ENCODE data around the gene LRRC10B.

The LRRC10B gene

DNA sequence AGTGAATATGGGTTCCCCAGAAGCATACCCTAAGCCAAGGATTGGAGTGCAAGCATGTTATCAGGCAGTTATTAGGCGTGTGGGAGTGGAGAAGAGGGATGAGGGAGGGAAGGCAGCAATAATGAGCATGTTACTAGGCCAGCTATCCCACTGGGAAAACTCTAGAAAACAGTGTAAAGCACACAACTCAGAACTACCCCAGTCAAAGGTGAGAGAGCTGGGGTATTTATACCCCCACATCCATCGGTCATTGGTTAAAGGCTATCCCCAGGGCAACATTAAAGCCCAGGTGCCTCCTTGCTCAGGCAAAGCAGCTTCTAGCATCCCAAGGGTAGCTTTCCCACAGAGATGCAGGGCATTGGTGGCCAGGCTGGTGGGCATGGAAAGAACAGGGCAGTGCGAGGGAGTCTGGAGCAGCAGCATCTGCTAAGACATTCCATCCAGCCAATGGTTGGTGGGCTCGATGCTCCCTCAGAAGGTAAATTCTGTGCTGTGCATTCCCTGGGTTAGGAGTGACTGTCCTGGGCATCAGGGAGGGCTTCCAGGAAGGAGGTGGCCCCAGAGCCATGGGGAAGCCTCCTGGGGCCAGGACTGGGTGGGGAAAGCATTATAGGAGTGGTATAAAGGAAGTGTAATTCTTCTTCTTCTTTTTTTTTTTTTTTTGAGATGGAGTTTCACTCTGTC lies 21.1 kb upstream of the LRRC10B start:
- no peak for DNase-seq

DNA sequence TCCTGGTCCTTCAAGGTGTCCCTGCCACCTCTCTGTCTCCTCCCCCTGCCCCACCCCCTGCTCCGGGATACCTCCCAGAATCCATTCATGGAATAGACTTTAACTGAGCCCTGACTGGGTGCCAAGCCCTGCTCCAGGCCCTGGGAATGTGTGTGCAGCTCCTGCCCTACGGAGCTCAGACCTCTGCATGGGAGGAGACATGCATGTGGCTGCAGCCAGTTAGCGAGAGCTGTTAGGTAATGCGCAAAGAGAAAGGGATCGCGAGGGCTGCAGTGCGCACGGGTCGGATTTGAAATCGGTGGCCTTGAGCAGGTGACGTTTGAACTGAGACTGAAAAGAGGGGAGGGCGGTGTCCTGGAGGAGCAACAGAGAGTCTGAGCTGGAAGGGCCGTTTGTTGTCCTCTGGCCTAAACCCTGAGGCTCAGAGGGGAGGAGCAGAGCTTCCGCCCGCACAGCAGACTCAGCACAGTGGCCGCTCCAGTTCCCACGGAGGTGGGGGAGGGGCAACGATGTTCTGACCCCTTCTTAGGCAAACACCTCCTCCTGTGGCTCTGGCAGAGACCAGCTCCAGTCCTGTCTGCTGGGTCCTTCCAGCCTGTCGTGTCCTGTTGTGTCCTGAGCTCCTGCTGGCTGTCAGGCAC lies 19.8 kb upstream of the LRRC10B start:
- no peak for DNase-seq

DNA sequence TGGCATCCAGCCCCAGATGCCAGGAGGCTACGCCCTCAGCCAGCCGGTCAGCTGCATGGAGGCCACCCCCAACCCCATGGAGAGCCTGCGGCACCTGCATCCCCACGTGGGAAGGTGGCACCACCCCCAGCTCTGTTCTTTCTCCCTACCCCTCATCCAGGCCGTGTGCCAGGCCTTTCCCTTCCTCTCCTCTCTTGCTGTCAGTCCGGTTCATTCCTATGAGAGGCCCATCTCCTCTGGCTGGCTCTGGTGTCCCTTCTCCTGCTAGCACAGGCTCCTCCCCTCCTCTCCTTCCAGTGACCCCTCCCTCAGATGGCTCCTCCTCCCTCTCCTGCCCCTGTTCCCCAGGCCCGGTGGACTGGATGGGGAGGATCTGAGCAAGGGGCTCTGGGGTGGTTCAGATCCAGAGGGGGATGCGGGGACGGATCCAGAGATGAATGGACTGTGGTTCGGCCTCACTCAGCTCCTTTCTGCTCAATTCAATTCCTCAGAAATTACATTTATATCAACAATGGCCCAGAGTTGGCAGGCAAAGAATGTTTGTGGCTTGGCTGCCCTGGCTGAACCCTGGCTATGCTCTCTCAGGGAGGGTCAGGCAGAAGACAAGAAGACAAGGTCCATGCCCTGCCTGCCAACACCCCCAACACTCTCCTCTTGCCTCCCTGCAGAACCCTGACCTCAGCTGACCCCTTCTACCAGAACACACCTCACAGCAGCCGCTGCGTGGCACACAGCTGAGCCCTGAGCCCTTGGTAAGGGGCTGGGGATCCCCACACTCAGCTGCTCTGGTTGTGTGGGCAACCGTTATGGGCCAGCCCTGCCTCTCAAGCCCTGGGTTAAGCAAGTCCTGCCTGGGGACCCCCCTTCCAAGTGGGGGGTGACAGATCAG lies 18.5 kb upstream of the LRRC10B start:
- no peak for DNase-seq

DNA sequence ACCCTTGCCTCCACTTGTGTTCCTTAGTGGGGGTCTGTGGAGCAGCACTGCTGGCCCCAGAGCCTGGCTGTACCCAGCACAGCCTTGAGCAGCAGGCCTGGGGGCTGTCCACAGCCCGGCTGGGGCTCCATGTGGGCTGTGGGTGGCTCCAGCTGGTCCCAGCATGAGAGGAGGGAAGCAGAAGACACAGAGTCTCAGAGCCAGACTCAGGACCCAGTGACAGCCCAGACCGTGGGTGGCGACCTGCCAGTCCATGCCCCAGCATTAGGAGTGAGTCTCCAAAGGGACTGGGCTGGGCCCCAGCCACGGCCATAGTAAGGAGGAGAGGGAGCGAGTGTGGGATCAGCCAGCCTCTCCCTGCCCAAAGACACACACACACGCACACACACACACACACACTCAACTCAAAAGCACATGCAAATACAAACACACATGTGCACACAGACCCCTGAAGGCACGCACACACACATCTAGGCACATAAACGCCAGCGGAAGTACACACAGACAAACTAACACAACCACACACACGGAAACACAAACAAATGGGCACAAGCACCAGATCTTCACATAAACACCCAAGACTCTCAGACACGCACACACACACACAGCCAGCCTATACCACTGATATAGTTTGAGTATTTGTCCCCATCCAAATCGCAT lies 16.7 kb upstream of the LRRC10B start:
- no peak for DNase-seq

DNA sequence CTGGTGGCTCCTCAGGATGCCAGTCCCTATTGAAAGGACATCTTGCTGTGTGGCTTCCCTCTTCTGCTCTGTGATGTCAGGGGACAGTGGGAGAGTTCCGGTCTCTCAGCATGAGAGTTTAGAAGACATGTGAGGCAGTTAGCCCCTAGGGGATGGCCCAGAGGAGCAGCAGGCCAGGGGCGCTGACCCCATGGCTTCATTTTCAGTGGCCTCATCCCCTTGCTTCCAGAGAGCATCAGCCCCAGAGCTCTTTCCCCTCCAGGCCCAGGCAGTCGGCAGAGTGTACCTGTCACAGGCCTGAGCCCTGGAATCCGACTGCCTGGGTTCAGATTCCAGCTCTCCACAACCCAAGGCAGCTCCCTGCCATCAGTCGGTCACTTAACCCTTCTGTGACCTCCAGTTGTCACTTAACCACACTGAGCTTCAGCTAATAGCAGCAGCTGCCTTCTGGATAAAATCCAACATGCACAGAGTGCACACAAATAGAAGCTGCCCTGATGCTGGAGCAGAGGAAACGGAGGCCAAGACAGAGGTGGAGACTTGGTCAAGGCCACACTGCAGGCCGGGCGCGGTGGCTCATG lies 14.1 kb upstream of the LRRC10B start:
- no peak for DNase-seq

DNA sequence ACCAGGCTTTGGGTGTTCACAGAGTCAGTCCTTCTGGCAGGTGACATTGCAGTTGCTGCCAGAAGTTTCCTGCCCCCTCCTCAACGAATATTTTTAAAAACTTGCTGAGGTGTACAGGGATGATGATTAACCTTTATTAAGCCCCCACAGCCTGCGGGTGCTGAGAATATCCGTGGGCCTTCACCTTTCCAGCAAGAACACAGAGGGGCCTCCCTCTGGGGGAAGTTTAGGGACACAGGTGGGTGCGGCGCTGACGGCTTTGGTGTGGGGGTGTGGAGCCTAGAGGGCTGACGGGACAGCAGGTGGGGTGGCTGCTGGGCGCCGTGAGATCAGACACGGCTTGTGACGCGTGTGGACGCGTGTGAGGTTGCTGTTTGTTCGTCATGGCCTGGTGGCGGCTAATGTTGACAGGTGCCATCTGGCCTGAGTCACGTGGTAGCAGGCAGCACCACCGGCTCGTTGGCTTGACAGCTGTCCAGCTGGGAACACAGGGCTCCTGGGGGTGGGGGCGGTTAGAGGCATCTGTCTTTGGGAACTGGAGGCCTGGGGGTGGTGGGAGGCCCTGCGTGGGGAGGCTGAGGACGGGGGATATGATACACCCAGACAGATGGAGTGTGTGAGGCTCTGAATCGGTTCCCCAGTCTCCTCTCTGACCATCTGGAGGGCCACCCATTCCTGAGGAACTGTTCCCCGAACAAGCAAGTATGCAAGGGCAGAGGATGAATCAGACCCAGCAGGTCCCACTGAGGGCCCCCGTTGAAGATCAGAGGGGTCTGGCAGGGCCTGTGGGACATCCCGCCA lies 12.5 kb upstream of the LRRC10B start:
- no peak for DNase-seq

DNA sequence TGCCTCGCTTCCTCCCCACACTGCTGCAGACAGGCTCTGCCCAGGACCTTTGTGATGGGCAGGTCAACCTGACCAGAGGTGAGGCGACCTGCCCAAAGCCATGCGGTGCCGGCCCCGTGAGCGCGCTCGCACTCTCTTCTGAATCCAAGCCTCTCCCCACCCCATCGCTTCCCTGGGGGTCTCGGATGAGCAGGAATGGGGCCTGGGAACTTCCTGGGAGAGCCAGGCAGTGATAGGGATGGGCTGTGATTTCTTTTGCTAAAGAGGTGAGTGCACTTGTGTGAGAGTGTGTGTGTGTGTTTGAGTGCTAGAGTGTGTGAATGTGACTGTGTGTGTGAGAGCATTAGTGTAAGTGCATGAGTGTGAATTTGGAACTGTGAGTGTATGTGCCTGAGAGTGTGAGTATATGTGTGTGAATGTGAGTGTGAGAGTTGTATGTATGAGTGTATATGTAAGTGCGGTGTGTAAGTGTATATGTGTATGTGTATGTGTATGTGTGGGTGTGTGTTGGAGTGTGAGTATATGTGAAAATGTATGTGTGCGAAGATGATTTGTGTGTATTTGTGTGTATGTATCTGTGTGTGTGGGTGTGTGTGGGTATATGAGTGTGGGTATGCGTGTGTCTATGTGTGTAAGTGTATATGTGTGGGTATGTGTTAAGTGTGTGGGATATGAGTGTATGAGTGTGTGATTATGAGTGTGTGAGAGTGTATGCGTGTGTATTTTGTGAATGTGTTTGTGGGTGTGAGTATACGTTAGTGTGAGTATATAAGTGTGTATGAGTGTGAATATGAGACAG lies 11.7 kb upstream of the LRRC10B start:
- no peak for DNase-seq

DNA sequence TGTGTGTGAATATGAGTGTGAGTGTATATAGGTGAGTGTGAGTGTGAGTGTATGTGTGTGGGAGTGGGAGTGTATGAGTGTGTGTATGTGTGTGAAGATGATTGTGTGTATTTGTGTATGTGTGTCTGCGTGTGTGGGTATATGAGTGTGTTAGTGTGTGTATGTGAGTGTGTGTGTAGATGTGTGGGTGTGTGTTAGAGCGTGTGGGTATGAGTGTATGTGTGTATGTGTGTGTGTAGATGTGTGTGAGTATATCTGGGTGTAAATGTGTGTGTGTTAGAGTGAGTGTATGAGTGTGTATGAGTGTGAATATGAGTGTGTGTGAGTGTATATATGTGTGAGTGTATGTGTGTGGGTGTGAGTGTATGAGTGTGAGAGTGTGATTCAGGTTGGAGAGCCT lies 11.1 kb upstream of the LRRC10B start:
- no peak for DNase-seq

DNA sequence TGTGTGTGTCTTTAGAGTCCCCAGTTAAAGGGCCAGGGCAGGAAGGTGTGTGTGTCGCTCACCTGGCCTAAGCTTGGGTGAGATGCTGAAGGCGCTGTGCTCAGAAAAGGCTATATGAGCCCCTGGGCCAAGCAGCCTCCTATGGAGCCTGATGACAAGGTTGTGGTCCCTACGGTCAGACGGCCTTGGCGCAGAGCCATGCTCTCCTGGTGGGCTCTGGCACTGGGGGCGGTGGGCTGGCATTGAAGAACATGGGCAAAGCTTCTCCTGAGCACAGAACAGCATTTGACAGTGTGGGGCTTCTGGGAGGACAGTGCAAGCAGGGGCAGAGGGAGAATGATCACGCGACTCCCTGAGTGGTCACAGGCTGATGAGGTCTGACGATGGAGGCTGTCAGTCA lies 10.7 kb upstream of the LRRC10B start:
- no peak for DNase-seq

DNA sequence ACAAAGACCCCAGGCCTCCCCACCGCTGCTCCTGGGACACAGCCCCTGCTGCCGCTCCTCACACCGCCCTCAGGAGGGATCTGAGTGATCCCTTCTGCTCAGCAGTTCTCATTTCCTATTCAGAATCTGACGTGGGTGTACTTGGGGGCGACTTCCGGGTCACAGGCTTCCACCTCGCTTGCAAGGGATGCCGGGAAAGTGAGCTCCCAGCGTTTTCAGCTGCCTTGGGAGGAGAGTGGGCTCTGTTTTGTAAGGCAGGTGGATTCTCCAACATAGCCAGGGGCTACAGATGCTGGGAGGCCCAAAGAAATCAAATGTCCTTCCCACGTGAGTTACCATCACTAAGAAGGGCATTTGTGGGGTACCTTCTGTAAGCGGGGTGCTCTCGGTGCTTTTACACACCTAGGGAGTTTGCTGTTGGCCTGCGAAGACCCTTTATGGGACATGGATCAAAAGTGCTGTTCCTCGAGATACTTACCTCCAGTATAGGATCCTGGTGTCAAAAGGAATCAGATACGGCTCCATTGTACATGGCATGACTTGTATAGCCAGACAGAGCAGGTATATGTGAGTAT lies 9.7 kb upstream of the LRRC10B start:
- DNase-seq = no peak

DNA sequence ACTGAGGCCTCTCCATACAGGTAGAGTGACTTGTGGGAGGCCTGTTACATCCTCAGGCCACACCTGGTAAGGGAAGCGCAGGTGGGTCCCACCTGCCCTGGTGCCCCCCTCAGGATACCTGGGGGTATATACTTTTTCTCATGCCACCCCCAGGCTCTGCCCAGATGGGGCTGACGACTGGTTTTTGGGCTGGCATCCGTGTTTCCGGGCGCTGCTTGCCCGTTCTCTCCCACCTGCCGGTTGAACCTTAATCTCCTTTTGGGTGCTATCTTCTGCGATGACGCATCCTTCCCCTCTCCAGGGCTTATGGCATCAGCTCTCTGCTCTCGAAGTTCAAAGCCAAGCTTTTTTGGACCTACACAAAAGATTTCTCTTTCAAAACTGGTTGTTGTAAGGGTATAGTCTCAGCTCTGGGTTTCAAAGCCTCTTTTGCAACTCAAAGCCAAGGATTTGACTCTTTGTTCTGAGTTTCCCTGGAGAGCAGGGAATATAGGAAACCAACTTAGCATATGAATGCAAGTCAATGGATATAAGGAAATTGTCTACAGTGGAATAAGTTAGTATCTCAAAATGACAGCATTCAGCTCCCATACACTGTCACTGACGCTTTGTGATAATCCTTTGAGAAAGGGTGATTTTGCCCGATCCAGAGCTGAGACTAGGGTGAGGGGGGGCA lies 8.6 kb upstream of the LRRC10B start:
- DNase-seq = no peak

DNA sequence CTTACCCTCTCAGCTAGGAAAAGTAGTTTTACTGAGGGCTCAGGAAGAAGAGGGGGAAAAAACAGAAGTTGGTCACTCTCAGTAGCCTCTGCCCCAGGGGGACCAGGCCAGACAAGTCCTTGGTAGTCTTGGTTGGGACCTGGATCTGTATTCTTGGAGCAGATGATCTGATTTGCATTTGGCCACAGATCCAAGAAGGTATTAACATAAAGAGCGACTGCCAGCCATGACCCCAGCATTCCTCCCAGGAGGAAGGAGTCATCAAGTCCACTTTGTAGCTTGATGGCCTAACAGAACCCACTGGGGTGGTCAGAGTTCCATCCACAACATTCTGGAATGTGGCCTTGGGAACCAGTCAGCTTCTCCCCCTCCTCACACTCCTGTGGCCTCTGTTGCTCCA lies 6.0 kb upstream of the LRRC10B start:
- DNase-seq = no peak

DNA sequence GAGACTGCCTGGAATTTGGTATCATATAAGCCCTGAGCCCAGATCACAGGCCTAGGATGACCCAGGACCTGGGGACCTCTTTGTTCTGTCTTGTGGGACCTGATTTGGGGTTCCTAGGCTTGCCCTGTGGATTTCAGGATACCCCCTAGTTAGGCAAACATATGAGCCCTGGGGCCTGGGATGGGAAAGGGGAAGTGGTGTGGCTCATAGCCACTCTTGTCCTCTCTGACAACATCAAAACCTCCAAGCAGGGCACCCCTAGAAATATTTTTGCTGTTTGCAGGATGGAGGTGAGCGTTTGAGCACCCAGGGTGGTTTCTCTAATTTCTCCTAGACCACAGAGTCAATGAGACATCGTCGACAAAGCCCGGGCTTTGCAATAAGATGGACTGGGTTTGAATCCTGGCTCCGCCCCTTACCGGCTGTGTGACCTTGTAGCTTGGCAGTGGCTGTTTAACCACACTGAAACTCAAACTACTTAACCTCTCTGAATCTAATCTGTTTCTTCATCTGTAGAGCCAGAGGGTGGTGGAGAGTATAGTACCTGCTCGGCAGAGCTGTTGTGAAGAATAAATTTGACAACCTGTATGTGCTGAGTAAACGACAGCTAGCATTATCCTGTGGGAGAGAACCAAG lies 5.3 kb upstream of the LRRC10B start:
- no peak for DNase-seq

DNA sequence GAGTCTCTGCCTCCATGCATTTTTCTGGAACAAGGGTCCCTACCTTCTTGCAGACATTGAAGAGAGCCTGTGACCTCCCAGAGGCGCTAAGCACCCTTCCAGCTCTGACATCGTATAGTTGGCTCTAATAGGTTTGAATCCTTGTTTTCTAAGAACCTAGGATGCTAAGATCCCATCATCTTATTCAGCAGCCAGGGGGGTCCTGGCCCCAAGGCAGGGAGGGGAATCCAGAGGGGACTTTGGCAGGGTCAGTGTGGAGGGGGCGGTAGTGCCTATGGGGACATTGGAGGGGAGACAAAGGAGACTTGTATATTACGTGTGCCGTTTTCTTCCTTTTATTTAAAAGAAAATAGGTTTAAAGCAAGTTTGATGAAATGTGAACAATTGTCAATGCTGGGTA lies 3.4 kb upstream of the LRRC10B start:
- DNase-seq = no peak

DNA sequence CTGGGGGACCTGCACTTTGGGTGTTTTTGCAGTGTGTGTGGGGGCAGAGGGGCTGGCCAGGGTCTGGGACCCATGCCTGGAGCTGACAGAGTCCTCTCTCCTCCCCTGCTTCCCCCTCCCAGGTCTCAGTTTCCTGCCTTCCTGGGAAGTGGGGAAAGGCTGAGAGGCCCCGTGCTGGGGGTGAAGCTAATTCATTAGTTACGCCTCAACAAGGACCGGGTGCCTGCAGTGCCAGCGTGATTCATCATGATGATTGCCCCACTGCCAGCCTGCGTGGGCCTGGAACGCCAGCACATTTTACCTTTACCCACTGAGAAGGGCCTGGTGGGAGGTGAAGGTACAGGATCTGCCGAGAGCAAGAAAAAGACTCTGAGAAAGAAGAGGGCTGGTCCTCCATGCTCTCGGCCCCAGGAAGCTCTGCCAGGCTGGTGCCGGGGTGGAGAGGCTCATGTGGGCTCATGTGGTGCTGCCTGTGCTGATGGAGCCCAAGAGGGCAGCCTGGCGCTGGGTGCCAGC lies 2.9 kb upstream of the LRRC10B start:
- no peak for DNase-seq

DNA sequence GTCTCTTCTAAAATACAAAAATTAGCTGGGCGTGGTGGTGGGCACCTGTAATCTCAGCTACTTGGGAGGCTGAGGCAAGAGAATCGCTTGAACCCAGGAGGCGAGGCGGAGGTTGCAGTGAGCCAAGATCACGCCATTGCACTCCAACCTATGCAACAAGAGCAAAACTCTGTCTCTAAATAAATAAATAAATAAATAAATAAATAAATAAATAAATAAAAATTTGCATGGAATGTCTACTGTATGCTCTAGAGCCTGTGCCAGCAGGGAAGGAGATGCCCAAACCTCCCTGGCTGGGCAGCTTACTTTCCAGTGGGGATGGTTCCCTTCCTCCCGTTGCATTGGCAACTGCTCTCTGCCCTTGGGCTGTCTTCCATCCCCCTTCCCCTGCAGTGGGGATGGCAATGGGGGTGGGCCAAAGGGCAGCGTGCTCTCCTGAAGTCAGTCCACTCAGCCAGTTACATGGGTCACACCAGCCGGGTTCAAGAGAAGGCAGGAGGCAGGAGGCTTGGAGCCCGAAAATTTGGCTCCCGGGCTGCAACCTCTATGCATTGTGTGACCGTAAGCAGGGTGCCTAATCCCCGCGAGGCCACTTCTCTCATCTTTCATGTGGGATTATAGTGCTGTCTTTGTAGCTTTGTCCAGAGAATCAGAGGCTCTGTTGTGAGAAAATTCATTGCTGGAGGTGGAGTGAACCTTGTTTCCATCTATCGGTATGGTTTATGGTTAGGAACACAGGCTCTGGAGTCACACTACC lies 1.4 kb upstream of the LRRC10B start:
- DNase-seq = no peak

DNA sequence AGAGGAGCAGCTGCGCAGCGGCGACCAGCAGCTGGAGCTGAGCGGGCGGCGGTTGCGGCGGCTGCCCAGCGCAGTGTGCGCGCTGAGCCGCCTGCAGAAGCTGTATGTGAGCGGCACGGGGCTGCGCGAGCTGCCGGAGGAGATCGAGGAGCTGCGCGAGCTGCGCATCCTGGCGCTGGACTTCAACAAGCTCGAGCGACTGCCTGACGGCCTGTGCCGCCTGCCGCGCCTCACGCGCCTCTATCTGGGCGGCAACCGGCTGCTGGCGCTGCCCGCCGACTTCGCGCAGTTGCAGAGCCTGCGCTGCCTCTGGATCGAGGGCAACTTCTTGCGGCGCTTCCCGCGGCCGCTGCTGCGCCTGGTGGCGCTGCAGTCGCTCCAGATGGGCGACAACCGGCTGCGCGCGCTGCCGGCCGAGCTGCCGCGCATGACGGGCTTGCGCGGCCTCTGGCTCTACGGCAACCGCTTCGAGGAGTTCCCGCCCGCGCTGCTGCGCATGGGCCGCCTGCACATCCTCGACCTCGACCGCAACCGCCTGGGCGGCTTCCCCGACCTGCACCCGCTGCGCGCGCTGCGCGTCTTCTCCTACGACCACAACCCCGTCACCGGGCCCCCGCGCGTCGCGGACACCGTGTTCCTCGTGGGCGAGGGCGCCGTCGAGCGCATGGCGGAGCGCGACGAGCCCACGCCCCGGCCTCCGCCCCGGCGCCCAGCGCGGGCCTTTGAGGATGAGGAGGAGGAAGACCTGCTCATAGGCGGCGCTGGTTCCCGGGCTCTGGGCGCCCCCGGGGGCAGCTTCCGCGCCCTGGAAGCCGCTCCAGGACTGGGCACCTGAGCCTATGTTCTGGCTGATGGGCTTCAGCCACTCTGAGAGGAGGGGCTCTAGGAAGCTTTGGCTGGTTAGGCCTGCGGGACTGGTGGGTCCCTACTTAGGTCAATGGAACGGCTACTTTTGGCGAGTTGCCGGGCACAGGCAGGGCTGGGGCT lies 787 bp downstream of the LRRC10B start:
- DNase-seq = peak; percentile 59

All from CD4-positive, alpha-beta T cell treated with Interleukin-12 subunit alpha and Interleukin-12 subunit beta, for 1 hour (primary cell).